Trophoblast cell (in vitro differentiated cells and primary cell): Measurements from ENCODE around the gene TBC1D9.
"Not testable (repeated sequence)": the region's sequence is repeated elsewhere in the genome, so short reads cannot be mapped to it uniquely, and the experiment has no call there.

ENCODE experiments used
- DNase-seq, 2 donors: peaks; one replicate each; pipeline ENCODE4 v3.0.0-alpha.2; 2016
- H2AFZ ChIP-seq: 2 replicates; pipeline ENCODE4 v1.6.1; 2013; ENCODE audit warnings: low read length, moderate library complexity, mild to moderate bottlenecking; ENCODE audit not compliant: insufficient read depth, poor library complexity
- H2AK5ac ChIP-seq: 2 replicates; pipeline ENCODE4 v1.6.1; 2013; ENCODE audit warnings: mild to moderate bottlenecking, low read length
- H2BK120ac ChIP-seq: 2 replicates; pipeline ENCODE4 v1.6.1; 2013; ENCODE audit warnings: low read length, mild to moderate bottlenecking, moderate library complexity; ENCODE audit not compliant: insufficient read depth, poor library complexity
- H2BK12ac ChIP-seq: 2 replicates; pipeline ENCODE4 v1.6.1; 2013; ENCODE audit warnings: mild to moderate bottlenecking, low read length, moderate library complexity
- H2BK5ac ChIP-seq: 2 replicates; pipeline ENCODE4 v1.6.1; 2013; ENCODE audit warnings: low read length, low read depth, moderate library complexity, mild to moderate bottlenecking; ENCODE audit not compliant: poor library complexity
- H3K14ac ChIP-seq: 2 replicates; pipeline ENCODE4 v1.6.1; 2013; ENCODE audit warnings: mild to moderate bottlenecking, low read length
- H3K18ac ChIP-seq: 2 replicates; pipeline ENCODE4 v1.6.1; 2013; ENCODE audit warnings: mild to moderate bottlenecking, low read length
- H3K23ac ChIP-seq: 2 replicates; pipeline ENCODE4 v1.6.1; 2013; ENCODE audit warnings: low read length
- H3K27ac ChIP-seq: 2 replicates; pipeline ENCODE4 v1.5.1; 2013; ENCODE audit warnings: low read depth, mild to moderate bottlenecking, inconsistent platforms, low read length, moderate library complexity
- H3K27me3 ChIP-seq: 2 replicates; pipeline ENCODE4 v1.6.1; 2013; ENCODE audit warnings: inconsistent platforms, mild to moderate bottlenecking, low read length, moderate library complexity; ENCODE audit not compliant: insufficient read depth
- H3K36me3 ChIP-seq, 2 experiments: 1 replicate in 1 of 2; 2 replicates in 1 of 2; pipeline ENCODE4 v1.6.1; 2013; ENCODE audit warnings: low read length in 2 of 2, mild to moderate bottlenecking in 2 of 2, moderate library complexity in 1 of 2; ENCODE audit not compliant: insufficient read depth in 2 of 2, control insufficient read depth in 1 of 2
- H3K4ac ChIP-seq: 2 replicates; pipeline ENCODE4 v1.6.1; 2013; ENCODE audit warnings: low read depth, mild to moderate bottlenecking, low read length, moderate library complexity
- H3K4me1 ChIP-seq, 2 experiments: 1 replicate in 1 of 2; 2 replicates in 1 of 2; pipeline ENCODE4 v1.6.1; 2013; ENCODE audit warnings: low read length in 2 of 2, mild to moderate bottlenecking in 2 of 2, moderate library complexity in 1 of 2; ENCODE audit not compliant: insufficient read depth in 2 of 2, control insufficient read depth in 1 of 2
- H3K4me2 ChIP-seq: 2 replicates; pipeline ENCODE4 v1.6.1; 2013; ENCODE audit warnings: inconsistent platforms, mild to moderate bottlenecking, low read length, moderate library complexity
- H3K4me3 ChIP-seq: 2 replicates; pipeline ENCODE4 v1.5.1; 2013; ENCODE audit warnings: mild to moderate bottlenecking, low read depth, low read length, inconsistent platforms
- H3K79me1 ChIP-seq: one replicate; pipeline ENCODE4 v1.6.1; 2013; ENCODE audit warnings: low read length
- H3K79me2 ChIP-seq: 2 replicates; pipeline ENCODE4 v1.6.1; 2013; ENCODE audit warnings: low read length, mild to moderate bottlenecking; ENCODE audit not compliant: control insufficient read depth, insufficient read depth, poor library complexity
- H3K9ac ChIP-seq: 2 replicates; pipeline ENCODE4 v1.6.1; 2013; ENCODE audit warnings: mild to moderate bottlenecking, low read length
- H3K9me3 ChIP-seq: 2 replicates; pipeline ENCODE4 v1.6.1; 2013; ENCODE audit warnings: low read depth, mild to moderate bottlenecking, control low read depth, inconsistent platforms, low read length; ENCODE audit not compliant: insufficient read depth
- H4K12ac ChIP-seq: 2 replicates; pipeline ENCODE4 v1.6.1; 2013; ENCODE audit warnings: low read depth, mild to moderate bottlenecking, low read length, moderate library complexity
- H4K8ac ChIP-seq: 2 replicates; pipeline ENCODE4 v1.6.1; 2013; ENCODE audit warnings: low read depth, mild to moderate bottlenecking, low read length, moderate library complexity
- H4K91ac ChIP-seq: one replicate; pipeline ENCODE4 v1.6.1; 2013; ENCODE audit warnings: low read depth, mild to moderate bottlenecking, low read length, moderate library complexity
- WGBS: extraction: QIAGEN DNeasy Blood & Tissue Kit; methylation state at CpG from one replicate; pipeline ENCODE4 v1.1.7; 2013; ENCODE audit warnings: missing lambda C conversion rate; ENCODE audit not compliant: insufficient read length, insufficient coverage; ENCODE audit errors: extremely low coverage; 5-methylcytosine and 5-hydroxymethylcytosine counted together

Gene TBC1D9

GRCh38 chr4:140748171-140748570 is 8.0 kb downstream of the TBC1D9 start:
- Histone ChIP-seq H3K4me1 (peaks cover 4 to 12% of the 10 kb centered on the region in 2 experiments), H3K4ac (no peak overlapping the region), H3K79me1 (peaks cover 8% of the 10 kb centered on the region), H3K9me3 (no peaks in the 10 kb centered on the region), H2BK120ac (no peak overlapping the region), H4K12ac (no peak overlapping the region), H2AFZ (no peak overlapping the region), H3K36me3 (peaks cover under 1% of the 10 kb centered on the region in 2 experiments), H3K4me3 (no peak overlapping the region), H4K8ac (no peak overlapping the region), H3K14ac (no peak overlapping the region), H3K27ac (no peak overlapping the region), H3K27me3 (no peaks in the 10 kb centered on the region), H3K18ac (no peak overlapping the region), H2BK5ac (no peak overlapping the region), H3K79me2 (peaks cover 4% of the 10 kb centered on the region), H2AK5ac (no peak overlapping the region), H3K4me2 (no peak overlapping the region), H3K23ac (no peak overlapping the region), H3K9ac (no peak overlapping the region), H2BK12ac (no peak overlapping the region), H4K91ac (no peak overlapping the region)
- no peak for DNase-seq
- no CpG with 5 or more reads among the region's 1 CpG for WGBS

DNA sequence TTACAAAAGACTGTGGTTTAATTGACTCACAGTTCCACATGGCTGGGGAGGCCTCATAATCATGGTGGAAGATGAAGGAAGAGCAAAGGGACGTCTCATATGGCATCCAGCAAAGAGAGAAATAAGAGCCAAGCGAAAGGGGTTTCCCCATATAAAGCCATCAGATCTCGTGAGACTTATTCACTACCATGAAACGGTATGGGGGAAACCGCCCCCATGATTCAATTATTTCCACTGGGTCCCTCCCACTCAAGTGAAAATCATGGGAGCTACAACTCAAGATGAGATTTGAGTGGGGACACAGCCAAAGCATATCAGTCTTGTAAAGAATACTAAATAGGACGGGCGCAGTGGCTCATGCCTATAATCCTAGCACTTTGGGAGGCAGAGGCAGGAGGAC is 9.6 kb downstream of the TBC1D9 start:
- not testable (repeated sequence) for H4K8ac ChIP-seq, H3K9me3 ChIP-seq, H3K9ac ChIP-seq, H4K12ac ChIP-seq, H3K4me2 ChIP-seq, H3K79me2 ChIP-seq, H4K91ac ChIP-seq, H3K4me3 ChIP-seq, H2AFZ ChIP-seq, DNase-seq, H3K27me3 ChIP-seq, H3K18ac ChIP-seq, H2BK12ac ChIP-seq, H2AK5ac ChIP-seq, H2BK5ac ChIP-seq, H3K14ac ChIP-seq, H3K36me3 ChIP-seq, H3K27ac ChIP-seq, H3K23ac ChIP-seq
- Histone ChIP-seq H3K4me1 (peaks cover 11 to 19% of the 10 kb centered on the region in 2 experiments), H3K79me1 (peaks cover 17% of the 10 kb centered on the region), H2BK120ac (peak overlapping the region; percentile 13), H3K4ac (peak overlapping the region; percentile 89)
- no CpG with 5 or more reads among the region's 7 CpGs for WGBS

DNA sequence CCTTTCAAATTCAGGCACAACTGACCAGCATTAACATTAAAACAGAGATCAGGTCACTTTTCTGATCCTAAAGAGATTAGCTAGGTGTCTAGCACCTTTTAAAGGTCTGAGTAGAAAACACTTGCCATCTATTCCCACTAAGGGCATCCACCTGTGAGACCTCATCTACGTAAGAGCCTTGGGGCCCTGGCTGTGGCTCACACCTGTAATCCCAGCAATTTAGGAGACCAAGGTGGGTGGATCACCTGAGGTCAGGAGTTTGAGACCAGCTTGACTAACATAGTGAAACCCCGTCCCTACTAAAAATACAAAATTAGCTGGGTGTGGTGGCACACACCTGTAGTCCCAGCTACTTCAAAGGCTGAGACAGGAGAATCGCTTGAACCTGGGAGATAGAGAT is 11.8 kb downstream of the TBC1D9 start:
- Histone ChIP-seq H4K12ac (no peak overlapping the region), H3K4me2 (no peak overlapping the region), H3K79me1 (peaks cover 25% of the 10 kb centered on the region), H3K23ac (no peak overlapping the region), H3K4me1 (peaks cover 12 to 25% of the 10 kb centered on the region in 2 experiments), H2AFZ (no peak overlapping the region), H3K79me2 (peaks cover 10% of the 10 kb centered on the region), H3K36me3 (no peaks in the 10 kb centered on the region), H3K9me3 (no peaks in the 10 kb centered on the region), H3K27ac (peak overlapping the region; percentile 87), H3K4me3 (no peak overlapping the region), H2BK120ac (peak overlapping the region; percentile 38), H3K9ac (no peak overlapping the region), H3K27me3 (no peaks in the 10 kb centered on the region), H4K91ac (peak overlapping the region; percentile 35), H3K14ac (no peak overlapping the region), H4K8ac (no peak overlapping the region), H2BK12ac (peak overlapping the region; percentile 96), H3K4ac (peak overlapping the region; percentile 83), H2BK5ac (peak overlapping the region; percentile 86), H3K18ac (no peak overlapping the region), H2AK5ac (peak overlapping the region; percentile 82)
- DNase-seq = no peak
- no CpG with 5 or more reads among the region's 3 CpGs for WGBS

DNA sequence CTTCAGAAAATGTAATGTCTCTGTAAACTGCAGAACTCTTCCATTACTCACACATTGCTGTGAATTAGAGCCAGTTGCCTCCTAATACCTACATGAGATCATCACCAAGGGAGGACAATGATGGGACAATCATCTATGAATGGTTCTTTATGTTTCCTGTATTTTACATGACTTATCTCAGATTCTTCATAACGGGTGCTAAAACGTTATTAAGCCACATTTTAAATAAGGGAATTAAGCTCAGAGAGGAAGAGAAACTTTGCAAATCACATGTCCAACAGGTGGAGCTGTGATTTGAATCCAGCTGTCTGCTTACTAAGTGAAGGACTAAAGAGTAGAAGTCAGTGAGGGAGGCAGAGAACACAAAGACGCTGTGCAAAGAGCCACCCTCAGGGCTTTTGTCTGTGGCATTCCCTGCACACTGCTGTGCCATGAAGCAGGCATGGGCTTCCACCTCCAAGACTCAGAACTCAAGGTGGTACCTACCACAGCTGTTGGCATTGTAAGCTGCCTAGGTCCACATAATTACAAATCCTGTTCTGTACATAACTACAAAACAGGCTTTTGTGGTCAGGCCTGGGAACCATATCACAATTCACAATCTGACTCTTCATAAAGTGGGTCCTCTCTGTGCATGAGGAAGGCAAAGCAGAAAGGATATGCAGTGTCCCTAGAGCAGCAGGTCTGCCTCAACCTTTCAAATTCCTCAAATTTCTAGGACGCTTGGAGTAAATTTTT is 12.8 kb downstream of the TBC1D9 start:
- Histone ChIP-seq H3K27me3 (no peaks in the 10 kb centered on the region), H3K14ac (peak overlapping the region; percentile 11), H4K12ac (no peak overlapping the region), H2BK5ac (peak overlapping the region; percentile 88), H2BK120ac (peak overlapping the region; percentile 91), H4K91ac (peak overlapping the region; percentile 90), H4K8ac (no peak overlapping the region), H3K9ac (no peak overlapping the region), H3K79me2 (peaks cover 10% of the 10 kb centered on the region), H3K4me1 (peaks cover 12 to 28% of the 10 kb centered on the region in 2 experiments), H3K4me3 (no peak overlapping the region), H3K27ac (peak overlapping the region; percentile 99), H2AK5ac (peak overlapping the region; percentile 6), H3K4me2 (peak overlapping the region; percentile 38), H3K4ac (no peak overlapping the region), H2AFZ (no peak overlapping the region), H3K79me1 (peaks cover 27% of the 10 kb centered on the region), H3K23ac (no peak overlapping the region), H2BK12ac (peak overlapping the region; percentile 83), H3K36me3 (no peaks in the 10 kb centered on the region), H3K9me3 (no peaks in the 10 kb centered on the region), H3K18ac (peak overlapping the region; percentile 65)
- no CpG with 5 or more reads among the region's 4 CpGs for WGBS
- DNase-seq = peak in 1 of 2 donors; percentile 55
